ENCODE measurements around the gene FIZ1.

DNA sequence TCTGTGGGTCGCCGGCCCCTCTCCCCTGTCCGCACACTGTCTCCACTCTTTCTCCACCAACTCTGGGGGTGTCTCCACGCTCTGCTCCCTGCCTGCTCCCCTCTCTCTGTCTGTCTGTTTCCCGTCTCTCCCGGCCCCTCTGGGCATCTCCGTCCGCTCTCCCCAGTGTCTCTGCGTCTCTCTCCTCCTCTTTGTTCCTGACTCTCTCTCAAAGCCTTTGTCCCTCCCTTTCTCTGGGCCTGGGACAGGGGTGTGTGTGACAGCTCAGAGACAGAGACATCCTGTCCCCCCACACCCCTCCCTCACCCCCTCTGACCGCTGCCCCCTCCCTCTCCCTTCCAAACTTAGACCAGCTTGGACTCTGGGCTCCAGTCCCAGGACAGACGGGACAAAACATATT is 53.3 kb downstream of the FIZ1 start:
- TF ChIP-seq, protein P1, sequence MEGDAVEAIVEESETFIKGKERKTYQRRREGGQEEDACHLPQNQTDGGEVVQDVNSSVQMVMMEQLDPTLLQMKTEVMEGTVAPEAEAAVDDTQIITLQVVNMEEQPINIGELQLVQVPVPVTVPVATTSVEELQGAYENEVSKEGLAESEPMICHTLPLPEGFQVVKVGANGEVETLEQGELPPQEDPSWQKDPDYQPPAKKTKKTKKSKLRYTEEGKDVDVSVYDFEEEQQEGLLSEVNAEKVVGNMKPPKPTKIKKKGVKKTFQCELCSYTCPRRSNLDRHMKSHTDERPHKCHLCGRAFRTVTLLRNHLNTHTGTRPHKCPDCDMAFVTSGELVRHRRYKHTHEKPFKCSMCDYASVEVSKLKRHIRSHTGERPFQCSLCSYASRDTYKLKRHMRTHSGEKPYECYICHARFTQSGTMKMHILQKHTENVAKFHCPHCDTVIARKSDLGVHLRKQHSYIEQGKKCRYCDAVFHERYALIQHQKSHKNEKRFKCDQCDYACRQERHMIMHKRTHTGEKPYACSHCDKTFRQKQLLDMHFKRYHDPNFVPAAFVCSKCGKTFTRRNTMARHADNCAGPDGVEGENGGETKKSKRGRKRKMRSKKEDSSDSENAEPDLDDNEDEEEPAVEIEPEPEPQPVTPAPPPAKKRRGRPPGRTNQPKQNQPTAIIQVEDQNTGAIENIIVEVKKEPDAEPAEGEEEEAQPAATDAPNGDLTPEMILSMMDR (conservative IDR thresholded peaks at IDR 0.05; ENCODE audit: low read depth, low read length): no peak
- TF ChIP-seq MAZ (IDR thresholded peaks at IDR 0.05; ENCODE audit: borderline replicate concordance, low read depth, low read length) (no peak), MXI1 (IDR thresholded peaks at IDR 0.05; ENCODE audit: borderline replicate concordance, low read depth, low read length) (no peak), RFX5 (IDR thresholded peaks at IDR 0.05; ENCODE audit: low read depth, low read length) (no peak), RAD21 (IDR thresholded peaks at IDR 0.05; ENCODE audit: low read length) (no peak), POLR2A (IDR thresholded peaks at IDR 0.05; ENCODE audit: low read depth, low read length) (no peak), SMC3 (IDR thresholded peaks at IDR 0.05; ENCODE audit: low read depth, low read length) (no peak), MAFK (IDR thresholded peaks at IDR 0.05; ENCODE audit: low read depth, low read length) (no peak), CHD1 (IDR thresholded peaks at IDR 0.05; ENCODE audit: low read depth, low read length) (no peak), BHLHE40 (IDR thresholded peaks at IDR 0.05; ENCODE audit: low read depth, low read length) (no peak), CEBPB (IDR thresholded peaks at IDR 0.05; ENCODE audit: low read depth, low read length) (no peak), RCOR1 (IDR thresholded peaks at IDR 0.05; ENCODE audit: insufficient replicate concordance, low read length) (no peak)
- TF ChIP-seq, protein P2, sequence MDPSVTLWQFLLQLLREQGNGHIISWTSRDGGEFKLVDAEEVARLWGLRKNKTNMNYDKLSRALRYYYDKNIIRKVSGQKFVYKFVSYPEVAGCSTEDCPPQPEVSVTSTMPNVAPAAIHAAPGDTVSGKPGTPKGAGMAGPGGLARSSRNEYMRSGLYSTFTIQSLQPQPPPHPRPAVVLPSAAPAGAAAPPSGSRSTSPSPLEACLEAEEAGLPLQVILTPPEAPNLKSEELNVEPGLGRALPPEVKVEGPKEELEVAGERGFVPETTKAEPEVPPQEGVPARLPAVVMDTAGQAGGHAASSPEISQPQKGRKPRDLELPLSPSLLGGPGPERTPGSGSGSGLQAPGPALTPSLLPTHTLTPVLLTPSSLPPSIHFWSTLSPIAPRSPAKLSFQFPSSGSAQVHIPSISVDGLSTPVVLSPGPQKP (IDR thresholded peaks at IDR 0.05; ENCODE audit: borderline replicate concordance, low read depth, low read length): no peak
- TF ChIP-seq, protein P3, sequence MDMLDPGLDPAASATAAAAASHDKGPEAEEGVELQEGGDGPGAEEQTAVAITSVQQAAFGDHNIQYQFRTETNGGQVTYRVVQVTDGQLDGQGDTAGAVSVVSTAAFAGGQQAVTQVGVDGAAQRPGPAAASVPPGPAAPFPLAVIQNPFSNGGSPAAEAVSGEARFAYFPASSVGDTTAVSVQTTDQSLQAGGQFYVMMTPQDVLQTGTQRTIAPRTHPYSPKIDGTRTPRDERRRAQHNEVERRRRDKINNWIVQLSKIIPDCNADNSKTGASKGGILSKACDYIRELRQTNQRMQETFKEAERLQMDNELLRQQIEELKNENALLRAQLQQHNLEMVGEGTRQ (IDR thresholded peaks at IDR 0.05; ENCODE audit: low read depth, low read length): no peak
